ENCODE measurements around the gene SPAG16. TPM values are rescaled to one million over a fixed set of nuclear protein-coding genes. Genes with fewer than 3 reads are reported as not detected.

The SPAG16 gene
- total and polyA plus RNA-seq, 10 donors = 9.0 to 19.7 (median 12.2) TPM

DNA sequence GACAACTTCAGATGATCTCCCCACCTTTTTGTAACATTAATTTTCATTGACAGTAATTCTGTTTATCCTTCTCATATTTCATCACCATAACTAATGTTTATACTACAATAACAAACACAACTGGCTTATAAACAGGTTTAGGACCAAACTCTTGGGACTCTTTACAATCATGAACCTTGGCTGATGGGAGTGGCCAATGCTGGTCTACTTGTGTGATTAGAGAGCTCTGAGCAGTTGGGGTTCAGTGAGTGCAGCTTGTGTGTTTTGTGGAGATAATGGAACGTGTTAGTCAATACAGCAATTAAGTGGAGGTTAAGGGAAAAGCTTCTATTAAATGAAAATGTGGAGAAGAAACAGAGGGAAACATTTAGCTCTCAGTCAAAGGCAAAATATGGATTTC is 207.1 kb downstream of the SPAG16 start:
- intact Hi-C loops (cut with DNase I; ENCODE audit: low total_unique reads) = no loop called here
- DNase-seq = no peak
- Histone ChIP-seq H3K9me3 (no peaks in the 10 kb centered on the region), H3K4me3 (no peak overlapping the region), H3K27me3 (replicated peaks in 1 of 7) (no peaks in the 10 kb centered on the region), H3K27ac (no peak overlapping the region), H3K36me3 (no peaks in the 10 kb centered on the region), H3K4me1 (no peaks in the 10 kb centered on the region)
- TF ChIP-seq POLR2A (IDR thresholded peaks at IDR 0.05) = no peak
- WGBS, 5 donors = 61 to 82% (median 68%) methylated on average over 1 of the region's 1 CpG

DNA sequence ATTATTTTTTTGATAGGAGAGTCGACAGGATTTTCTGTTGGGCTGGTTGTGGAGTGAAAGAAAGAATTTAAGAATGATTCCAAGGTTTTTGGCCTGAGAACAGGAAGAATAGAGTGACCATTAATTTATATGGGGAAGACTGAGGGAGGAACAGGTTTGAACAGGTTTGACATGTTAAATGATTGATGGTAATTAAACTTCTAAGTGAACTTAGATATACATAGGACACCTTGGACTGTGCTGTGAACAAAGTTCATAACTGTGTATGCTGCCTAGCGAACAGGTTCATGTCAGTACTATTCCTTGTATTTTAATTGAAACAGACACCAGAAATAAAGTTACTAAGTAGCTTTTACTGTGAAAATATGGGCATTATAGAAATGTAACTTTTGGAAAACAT is 212.0 kb downstream of the SPAG16 start:
- no peaks in the 10 kb centered on the region for H3K4me1 ChIP-seq

DNA sequence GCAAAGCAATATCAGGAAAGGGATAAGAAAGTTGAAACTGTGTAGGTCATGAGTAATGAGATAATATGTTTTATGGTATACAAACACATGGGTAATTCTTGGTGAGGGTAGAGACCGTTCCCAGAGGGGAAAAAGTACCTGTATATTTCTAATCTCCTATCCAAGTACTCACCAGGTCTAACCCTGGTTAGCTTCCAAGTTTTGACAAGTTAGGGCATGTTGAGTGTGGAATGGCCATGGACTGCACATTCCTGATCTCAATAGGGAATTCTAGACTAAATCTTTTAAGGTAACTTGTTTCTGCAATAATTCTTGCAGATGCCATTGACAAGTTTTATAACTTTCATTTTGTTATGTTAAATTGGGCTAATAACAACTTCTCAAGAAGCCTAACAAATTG is 216.6 kb downstream of the SPAG16 start:
- WGBS, 5 donors = 69 to 81% (median 79%) methylated on average over 1 of the region's 1 CpG
- intact Hi-C loops (cut with DNase I; ENCODE audit: low total_unique reads) = no loop called here
- no peak for DNase-seq
- Histone ChIP-seq H3K27me3 (replicated peaks in 1 of 7) (no peaks in the 10 kb centered on the region), H3K4me3 (no peak overlapping the region), H3K9me3 (no peaks in the 10 kb centered on the region), H3K27ac (no peak overlapping the region), H3K4me1 (no peaks in the 10 kb centered on the region), H3K36me3 (no peaks in the 10 kb centered on the region)
- TF ChIP-seq, protein P1, sequence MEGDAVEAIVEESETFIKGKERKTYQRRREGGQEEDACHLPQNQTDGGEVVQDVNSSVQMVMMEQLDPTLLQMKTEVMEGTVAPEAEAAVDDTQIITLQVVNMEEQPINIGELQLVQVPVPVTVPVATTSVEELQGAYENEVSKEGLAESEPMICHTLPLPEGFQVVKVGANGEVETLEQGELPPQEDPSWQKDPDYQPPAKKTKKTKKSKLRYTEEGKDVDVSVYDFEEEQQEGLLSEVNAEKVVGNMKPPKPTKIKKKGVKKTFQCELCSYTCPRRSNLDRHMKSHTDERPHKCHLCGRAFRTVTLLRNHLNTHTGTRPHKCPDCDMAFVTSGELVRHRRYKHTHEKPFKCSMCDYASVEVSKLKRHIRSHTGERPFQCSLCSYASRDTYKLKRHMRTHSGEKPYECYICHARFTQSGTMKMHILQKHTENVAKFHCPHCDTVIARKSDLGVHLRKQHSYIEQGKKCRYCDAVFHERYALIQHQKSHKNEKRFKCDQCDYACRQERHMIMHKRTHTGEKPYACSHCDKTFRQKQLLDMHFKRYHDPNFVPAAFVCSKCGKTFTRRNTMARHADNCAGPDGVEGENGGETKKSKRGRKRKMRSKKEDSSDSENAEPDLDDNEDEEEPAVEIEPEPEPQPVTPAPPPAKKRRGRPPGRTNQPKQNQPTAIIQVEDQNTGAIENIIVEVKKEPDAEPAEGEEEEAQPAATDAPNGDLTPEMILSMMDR (IDR thresholded peaks at IDR 0.05 in 8 of 11, conservative IDR thresholded peaks at IDR 0.05 in 3 of 11) = no peak

More for the DNA sequence above, 212.0 kb downstream of the SPAG16 start:
- H3K27ac ChIP-seq = no peak overlapping the region
- no peaks in the 10 kb centered on the region for H3K36me3 ChIP-seq
- intact Hi-C loops (cut with DNase I; ENCODE audit: low total_unique reads) = no loop called here
- TF ChIP-seq POLR2A (IDR thresholded peaks at IDR 0.05) (no peak), POLR2AphosphoS5 (IDR thresholded peaks at IDR 0.05) (no peak)
- TF ChIP-seq, protein P1 (IDR thresholded peaks at IDR 0.05 in 8 of 11, conservative IDR thresholded peaks at IDR 0.05 in 3 of 11) = no peak
- 65 to 82% (median 67%) methylated on average over 2 of the region's 2 CpGs for WGBS, 5 donors
- H3K9me3 ChIP-seq = no peaks in the 10 kb centered on the region
- H3K27me3 ChIP-seq (replicated peaks in 1 of 7) = no peaks in the 10 kb centered on the region
- DNase-seq = no peak
- H3K4me3 ChIP-seq = no peak overlapping the region

DNA sequence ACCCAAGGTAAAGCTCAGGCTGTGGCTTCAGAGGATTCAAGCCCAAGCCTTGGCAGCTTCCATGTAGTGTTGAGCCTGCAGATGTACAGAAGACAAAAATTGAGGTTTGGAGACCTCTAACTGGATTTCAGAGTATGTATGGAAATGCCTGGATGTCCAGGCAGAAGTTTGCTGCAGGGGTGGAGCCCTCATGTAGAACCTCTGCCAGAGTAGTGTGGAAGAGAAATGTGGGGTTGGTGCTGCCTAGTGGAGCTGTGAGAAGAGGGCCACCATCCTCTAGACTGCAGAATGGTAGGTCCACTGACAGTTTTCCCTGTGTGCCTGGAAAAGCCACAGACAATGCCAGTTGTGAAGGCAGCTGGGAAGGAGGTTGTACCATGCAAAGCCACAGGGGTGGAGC is 239.9 kb downstream of the SPAG16 start:
- Histone ChIP-seq H3K4me1 (no peaks in the 10 kb centered on the region), H3K27me3 (replicated peaks in 1 of 7) (no peaks in the 10 kb centered on the region), H3K27ac (no peak overlapping the region), H3K36me3 (no peaks in the 10 kb centered on the region), H3K4me3 (no peak overlapping the region), H3K9me3 (peaks cover 0 to 42% (median 20%) of the 10 kb centered on the region in 8 donors)
- TF ChIP-seq POLR2A (IDR thresholded peaks at IDR 0.05) = no peak
- TF ChIP-seq POLR2AphosphoS5 (IDR thresholded peaks at IDR 0.05) = no peak
- TF ChIP-seq, protein P1 (IDR thresholded peaks at IDR 0.05 in 8 of 11, conservative IDR thresholded peaks at IDR 0.05 in 3 of 11) = no peak
- no peak for DNase-seq
- intact Hi-C loops (cut with DNase I; ENCODE audit: low total_unique reads) = no loop called here

DNA sequence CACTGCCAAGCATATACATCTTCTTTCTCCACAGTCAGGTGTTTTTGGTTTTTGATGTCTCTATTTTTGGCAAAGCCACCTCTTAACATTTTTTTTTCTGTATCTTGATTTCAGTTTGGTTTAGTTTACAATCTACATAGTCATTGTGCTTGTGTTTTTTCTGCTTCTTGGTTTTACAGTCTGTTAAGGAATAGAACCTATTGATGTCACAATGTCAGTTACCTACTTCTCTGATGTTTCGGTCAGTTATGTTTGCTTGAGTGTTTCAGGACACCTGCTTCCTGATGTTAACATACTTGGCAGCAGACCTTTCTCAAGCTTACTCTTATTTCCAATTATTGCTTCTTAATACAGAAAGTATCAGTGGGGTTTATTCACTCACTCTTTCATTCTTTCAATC is 253.3 kb downstream of the SPAG16 start:
- no peak for DNase-seq
- no peaks in the 10 kb centered on the region for H3K4me1 ChIP-seq
- TF ChIP-seq, protein P1 (IDR thresholded peaks at IDR 0.05 in 8 of 11, conservative IDR thresholded peaks at IDR 0.05 in 3 of 11) = no peak
- TF ChIP-seq POLR2A (IDR thresholded peaks at IDR 0.05) (no peak), POLR2AphosphoS5 (IDR thresholded peaks at IDR 0.05) (no peak)
- no peak overlapping the region for H3K27ac ChIP-seq
- no peak overlapping the region for H3K4me3 ChIP-seq
- H3K9me3 ChIP-seq = no peaks in the 10 kb centered on the region
- no peaks in the 10 kb centered on the region for H3K27me3 ChIP-seq (replicated peaks in 1 of 7)
- intact Hi-C loops (cut with DNase I; ENCODE audit: low total_unique reads) = no loop called here
- 30 to 50% (median 42%) methylated on average over 1 of the region's 1 CpG for WGBS, 5 donors
- no peaks in the 10 kb centered on the region for H3K36me3 ChIP-seq

All from spleen (tissue), 11 donors.